ENCODE measurements around the gene NOS1AP. TPM values are rescaled to one million over a fixed set of nuclear protein-coding genes. Genes with fewer than 3 reads are reported as not detected.

Gene NOS1AP
- total RNA-seq, 1 experiment from 2014 or later, result 2.6 TPM

DNA sequence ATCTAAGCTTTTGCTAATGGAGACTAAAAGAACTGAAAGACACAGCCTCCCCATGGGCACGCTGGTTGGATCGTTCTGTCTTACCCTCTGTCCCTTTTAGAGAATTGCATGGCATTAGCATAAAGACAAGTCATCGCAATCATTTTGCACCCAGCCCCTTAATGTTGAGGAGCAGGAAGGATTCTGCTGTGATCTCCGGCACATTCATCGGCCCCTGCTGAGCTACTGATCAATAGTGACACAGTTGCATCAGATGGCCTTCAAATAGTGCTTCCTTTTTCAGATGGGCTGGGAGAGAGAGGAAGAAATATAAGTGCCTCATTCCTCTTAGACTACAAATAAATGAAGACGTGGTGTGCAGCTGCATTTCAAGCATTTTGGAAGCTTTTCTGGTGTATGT is 75.4 kb downstream of the NOS1AP start:
- BruUV-seq (replicated peaks), result no TSS peak
- no peak for TF ChIP-seq EZH2phosphoT487 (IDR thresholded peaks at IDR 0.05; ENCODE audit: borderline replicate concordance, low read length)
- Histone ChIP-seq H3K79me2 (ENCODE audit: low read length) (no peaks in the 10 kb centered on the region), H4K20me1 (ENCODE audit: low read length) (no peaks in the 10 kb centered on the region), H3K27me3 (ENCODE audit: low read length) (no peaks in the 10 kb centered on the region), H3K4me3 (ENCODE audit: low read length) (no peak overlapping the region), H3F3A (ENCODE audit: low read length, unreplicated experiment) (no peaks in the 10 kb centered on the region), H3K9me2 (replicated peaks; ENCODE audit: low read length) (no peaks in the 10 kb centered on the region), H3K4me2 (ENCODE audit: low read length) (no peak overlapping the region), H3K9ac (ENCODE audit: low read length) (no peak overlapping the region), H3K36me3 (ENCODE audit: low read depth, low read length) (no peaks in the 10 kb centered on the region), H2AFZ (ENCODE audit: low read length) (no peak overlapping the region), H3K9me3 (ENCODE audit: low read length) (no peaks in the 10 kb centered on the region), H3K27ac (ENCODE audit: low read length) (no peak overlapping the region), H3K4me1 (ENCODE audit: insufficient read depth, low read length) (peaks cover 20% of the 10 kb centered on the region)
- ChIA-PET POLR2A (ENCODE audit: unreplicated experiment) (no interaction called here), CTCF (no interaction called here)
- ATAC-seq (no peak), DNase-seq (no peak)
- intact Hi-C loops (cut with micrococcal nuclease), result loop anchor here (5.0 kb wide), 1 partner anchor 67 kb away; no protein-coding TSS in a partner anchor

- Histone ChIP-seq H3K27me3 (ENCODE audit: low read length) (no peaks in the 10 kb centered on the region), H3F3A (ENCODE audit: low read length, unreplicated experiment) (no peaks in the 10 kb centered on the region), H3K9me3 (ENCODE audit: low read length) (no peaks in the 10 kb centered on the region), H3K79me2 (ENCODE audit: low read length) (no peaks in the 10 kb centered on the region), H4K20me1 (ENCODE audit: low read length) (no peaks in the 10 kb centered on the region), H3K4me1 (ENCODE audit: insufficient read depth, low read length) (peaks cover 20% of the 10 kb centered on the region), H3K4me2 (ENCODE audit: low read length) (no peak overlapping the region), H3K27ac (ENCODE audit: low read length) (no peak overlapping the region), H3K4me3 (ENCODE audit: low read length) (no peak overlapping the region), H3K36me3 (ENCODE audit: low read depth, low read length) (no peaks in the 10 kb centered on the region), H3K9me2 (replicated peaks; ENCODE audit: low read length) (no peaks in the 10 kb centered on the region), H3K9ac (ENCODE audit: low read length) (no peak overlapping the region), H2AFZ (ENCODE audit: low read length) (no peak overlapping the region)
- BruUV-seq (replicated peaks), result no TSS peak
- POLR2A ChIA-PET (ENCODE audit: unreplicated experiment), result no interaction called here
- TF ChIP-seq EZH2phosphoT487 (IDR thresholded peaks at IDR 0.05; ENCODE audit: borderline replicate concordance, low read length) (no peak), EZH2 (IDR thresholded peaks at IDR 0.05; ENCODE audit: low read length, unreplicated experiment) (no peak)
- TF ChIP-seq, protein P1, sequence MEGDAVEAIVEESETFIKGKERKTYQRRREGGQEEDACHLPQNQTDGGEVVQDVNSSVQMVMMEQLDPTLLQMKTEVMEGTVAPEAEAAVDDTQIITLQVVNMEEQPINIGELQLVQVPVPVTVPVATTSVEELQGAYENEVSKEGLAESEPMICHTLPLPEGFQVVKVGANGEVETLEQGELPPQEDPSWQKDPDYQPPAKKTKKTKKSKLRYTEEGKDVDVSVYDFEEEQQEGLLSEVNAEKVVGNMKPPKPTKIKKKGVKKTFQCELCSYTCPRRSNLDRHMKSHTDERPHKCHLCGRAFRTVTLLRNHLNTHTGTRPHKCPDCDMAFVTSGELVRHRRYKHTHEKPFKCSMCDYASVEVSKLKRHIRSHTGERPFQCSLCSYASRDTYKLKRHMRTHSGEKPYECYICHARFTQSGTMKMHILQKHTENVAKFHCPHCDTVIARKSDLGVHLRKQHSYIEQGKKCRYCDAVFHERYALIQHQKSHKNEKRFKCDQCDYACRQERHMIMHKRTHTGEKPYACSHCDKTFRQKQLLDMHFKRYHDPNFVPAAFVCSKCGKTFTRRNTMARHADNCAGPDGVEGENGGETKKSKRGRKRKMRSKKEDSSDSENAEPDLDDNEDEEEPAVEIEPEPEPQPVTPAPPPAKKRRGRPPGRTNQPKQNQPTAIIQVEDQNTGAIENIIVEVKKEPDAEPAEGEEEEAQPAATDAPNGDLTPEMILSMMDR (conservative IDR thresholded peaks at IDR 0.05; ENCODE audit: low read depth, low read length), result no peak
- CTCF ChIA-PET, result no interaction called here
- DNase-seq (no peak), ATAC-seq (no peak)
- intact Hi-C loops (cut with micrococcal nuclease), result no loop called here
These were observed 75.9 kb downstream of the NOS1AP start for GRCh38 chr1:162145280-162145965.

GRCh38 chr1:162145966-162146696 is 76.6 kb downstream of the NOS1AP start:
- no TSS peak for BruUV-seq (replicated peaks)
- H3F3A ChIP-seq (ENCODE audit: low read length, unreplicated experiment), result no peaks in the 10 kb centered on the region
- no peak overlapping the region for H2AFZ ChIP-seq (ENCODE audit: low read length)
- H3K4me2 ChIP-seq (ENCODE audit: low read length), result no peak overlapping the region
- CTCF ChIA-PET, result no interaction called here
- H3K9ac ChIP-seq (ENCODE audit: low read length), result no peak overlapping the region
- H3K79me2 ChIP-seq (ENCODE audit: low read length), result no peaks in the 10 kb centered on the region
- H3K9me2 ChIP-seq (replicated peaks; ENCODE audit: low read length), result no peaks in the 10 kb centered on the region
- POLR2A ChIA-PET (ENCODE audit: unreplicated experiment), result no interaction called here
- H3K27me3 ChIP-seq (ENCODE audit: low read length), result no peaks in the 10 kb centered on the region
- H3K27ac ChIP-seq (ENCODE audit: low read length), result no peak overlapping the region
- intact Hi-C loops (cut with micrococcal nuclease), result no loop called here
- ATAC-seq (no peak), DNase-seq (no peak)
- H3K4me1 ChIP-seq (ENCODE audit: insufficient read depth, low read length), result peaks cover 15% of the 10 kb centered on the region
- TF ChIP-seq EZH2phosphoT487 (IDR thresholded peaks at IDR 0.05; ENCODE audit: borderline replicate concordance, low read length) (no peak), EZH2 (IDR thresholded peaks at IDR 0.05; ENCODE audit: low read length, unreplicated experiment) (no peak)
- TF ChIP-seq, protein P1 (conservative IDR thresholded peaks at IDR 0.05; ENCODE audit: low read depth, low read length), result no peak
- H4K20me1 ChIP-seq (ENCODE audit: low read length), result no peaks in the 10 kb centered on the region
- H3K36me3 ChIP-seq (ENCODE audit: low read depth, low read length), result no peaks in the 10 kb centered on the region
- no peak overlapping the region for H3K4me3 ChIP-seq (ENCODE audit: low read length)
- no peaks in the 10 kb centered on the region for H3K9me3 ChIP-seq (ENCODE audit: low read length)
